Progenitor cell of endocrine pancreas (in vitro differentiated cells): ENCODE results near the gene COQ9. TPM values are rescaled to one million over a fixed set of nuclear protein-coding genes. Genes with fewer than 3 reads are reported as not detected.

Source experiments
- DNase-seq: peaks from one replicate; pipeline ENCODE4 v3.0.0; 2021; ENCODE audit warnings: low spot score; ENCODE audit not compliant: unreplicated experiment
- H3K27ac Mint-ChIP-seq: 2 replicates; pipeline ENCODE4 v1.8.0; 2021; ENCODE audit warnings: mild to moderate bottlenecking, moderate library complexity, mixed read lengths
- H3K27me3 Mint-ChIP-seq: 2 replicates; pipeline ENCODE4 v1.8.0; 2021; ENCODE audit warnings: mixed read lengths
- H3K36me3 Mint-ChIP-seq: 2 replicates; pipeline ENCODE4 v1.8.0; 2022; ENCODE audit warnings: mixed read lengths; ENCODE audit not compliant: insufficient read depth
- H3K4me1 Mint-ChIP-seq: 2 replicates; pipeline ENCODE4 v1.8.0; 2021; ENCODE audit warnings: low read depth, mixed read lengths
- H3K4me3 Mint-ChIP-seq: 2 replicates; pipeline ENCODE4 v1.8.0; 2021; ENCODE audit warnings: low read depth, mild to moderate bottlenecking, moderate library complexity, mixed read lengths
- H3K9me3 Mint-ChIP-seq: 2 replicates; pipeline ENCODE4 v1.8.0; 2021; ENCODE audit warnings: low read depth, mixed read lengths
- CTCF ChIP-seq: fragments of 200-600 bp; sonication (generic); IDR thresholded peaks from one replicate; pipeline ENCODE4 v1.5.0; 2021; ENCODE audit warnings: antibody characterized with exemption, mild to moderate bottlenecking; ENCODE audit not compliant: unreplicated experiment
- total RNA-seq: library from RNA; stranded (reverse); gene quantifications from 2 replicates; pipeline ENCODE4 v1.2.1, GENCODE V29; 2021

Gene COQ9
- total RNA-seq, 1 donor from 2014 or later: 70.2 TPM

DNA sequence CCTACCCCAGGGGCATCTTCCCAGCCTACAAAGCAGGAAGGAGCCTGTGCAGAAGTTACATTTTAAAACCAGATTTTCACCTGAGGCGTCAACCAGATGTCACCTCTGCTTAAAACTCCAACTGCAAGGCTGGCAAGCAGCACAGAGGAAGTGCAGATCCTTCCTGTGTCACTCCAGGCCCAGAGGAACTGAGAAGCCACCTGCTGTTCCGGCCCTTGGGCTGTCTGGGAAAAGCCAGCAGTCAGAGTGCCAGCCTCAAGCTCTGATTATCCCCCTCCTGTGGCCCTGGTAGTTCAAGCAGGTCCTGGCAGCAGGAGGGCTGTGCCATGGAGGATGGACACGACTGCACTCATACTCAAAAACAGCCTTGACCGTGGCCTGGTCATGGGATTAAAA is 25.4 kb downstream of the COQ9 start:
- peaks cover 30% of the 10 kb centered on the region for H3K4me1 Mint-ChIP-seq
- H3K36me3 Mint-ChIP-seq: peaks cover 15% of the 10 kb centered on the region
- peak overlapping the region; percentile 90 for H3K27ac Mint-ChIP-seq
- no peak for DNase-seq
- H3K4me3 Mint-ChIP-seq: no peak overlapping the region
- H3K9me3 Mint-ChIP-seq: no peaks in the 10 kb centered on the region
- no peaks in the 10 kb centered on the region for H3K27me3 Mint-ChIP-seq
- no peak for TF ChIP-seq CTCF

GRCh38 chr16:57473176-57473840 is 26.0 kb downstream of the COQ9 start:
- Mint-ChIP-seq H3K36me3 (peaks cover 15% of the 10 kb centered on the region), H3K4me3 (no peak overlapping the region), H3K4me1 (peaks cover 30% of the 10 kb centered on the region), H3K27me3 (no peaks in the 10 kb centered on the region), H3K9me3 (no peaks in the 10 kb centered on the region), H3K27ac (peak overlapping the region; percentile 41)
- TF ChIP-seq CTCF: no peak
- no peak for DNase-seq

GRCh38 chr16:57473906-57474305 is 26.6 kb downstream of the COQ9 start:
- TF ChIP-seq CTCF: no peak
- Mint-ChIP-seq H3K4me1 (peaks cover 34% of the 10 kb centered on the region), H3K36me3 (peaks cover 12% of the 10 kb centered on the region), H3K27me3 (no peaks in the 10 kb centered on the region), H3K27ac (no peak overlapping the region), H3K4me3 (no peak overlapping the region), H3K9me3 (no peaks in the 10 kb centered on the region)
- DNase-seq: no peak

GRCh38 chr16:57474671-57475661 is 27.7 kb downstream of the COQ9 start:
- DNase-seq: no peak
- H3K9me3 Mint-ChIP-seq: no peaks in the 10 kb centered on the region
- peaks cover 40% of the 10 kb centered on the region for H3K4me1 Mint-ChIP-seq
- TF ChIP-seq CTCF: no peak
- H3K4me3 Mint-ChIP-seq: no peak overlapping the region
- H3K27me3 Mint-ChIP-seq: peaks cover 2% of the 10 kb centered on the region
- H3K36me3 Mint-ChIP-seq: peaks cover 11% of the 10 kb centered on the region
- H3K27ac Mint-ChIP-seq: no peak overlapping the region

- H3K36me3 Mint-ChIP-seq: peaks cover 9% of the 10 kb centered on the region
- H3K4me1 Mint-ChIP-seq: peaks cover 42% of the 10 kb centered on the region
- H3K27me3 Mint-ChIP-seq: peaks cover 2% of the 10 kb centered on the region
- no peaks in the 10 kb centered on the region for H3K9me3 Mint-ChIP-seq
- peak; percentile 59 for DNase-seq
- H3K4me3 Mint-ChIP-seq: no peak overlapping the region
- no peak overlapping the region for H3K27ac Mint-ChIP-seq
- TF ChIP-seq CTCF: peak; percentile 67
Observed at GRCh38 chr16:57475711-57476339, 28.5 kb downstream of the COQ9 start.
